Stimulated activated CD8-positive, alpha-beta memory T cell treated with anti-CD3 and anti-CD28 coated beads, Interleukin-4, amount 100 ng/mL, for 24 hours (primary cell): ENCODE measurements around the gene RXRG.
"Not testable (repeated sequence)": the region's sequence is repeated elsewhere in the genome, so short reads cannot be mapped to it uniquely, and the experiment has no call there.

Source experiments
- DNase-seq: peaks from one replicate; pipeline ENCODE4 v3.0.0-alpha.2; 2020; ENCODE audit warnings: low read depth

The RXRG gene

DNA sequence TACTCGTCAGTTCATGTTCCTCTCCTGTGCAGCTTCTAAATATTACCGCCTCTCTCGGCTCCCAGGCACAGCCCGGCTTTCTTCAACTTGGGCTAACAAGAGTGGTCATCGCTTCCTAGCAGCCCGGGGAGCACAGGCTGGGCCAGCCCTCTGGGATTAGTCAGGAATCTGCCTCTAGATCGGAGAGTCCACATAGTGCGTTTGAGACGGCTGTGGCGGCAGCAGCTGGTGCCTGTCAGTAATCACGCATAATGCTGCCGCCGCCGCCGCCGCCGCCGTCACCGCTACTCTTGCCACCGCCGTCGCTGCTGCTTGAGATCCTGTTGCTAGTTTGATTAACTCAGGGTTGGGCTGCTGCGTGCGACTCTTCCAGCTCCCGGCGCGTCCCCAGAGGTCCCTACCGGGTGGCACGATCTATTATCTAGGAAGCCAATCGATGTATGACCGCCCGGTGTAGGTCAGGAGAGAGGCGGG is at the start of gene RXRG:
RXRG (minus strand) TSS at position 230 of the 474 bp plus-strand sequence. CDS start 233 bp downstream, outside the sequence.
- DNase-seq: peak; percentile 1

DNA sequence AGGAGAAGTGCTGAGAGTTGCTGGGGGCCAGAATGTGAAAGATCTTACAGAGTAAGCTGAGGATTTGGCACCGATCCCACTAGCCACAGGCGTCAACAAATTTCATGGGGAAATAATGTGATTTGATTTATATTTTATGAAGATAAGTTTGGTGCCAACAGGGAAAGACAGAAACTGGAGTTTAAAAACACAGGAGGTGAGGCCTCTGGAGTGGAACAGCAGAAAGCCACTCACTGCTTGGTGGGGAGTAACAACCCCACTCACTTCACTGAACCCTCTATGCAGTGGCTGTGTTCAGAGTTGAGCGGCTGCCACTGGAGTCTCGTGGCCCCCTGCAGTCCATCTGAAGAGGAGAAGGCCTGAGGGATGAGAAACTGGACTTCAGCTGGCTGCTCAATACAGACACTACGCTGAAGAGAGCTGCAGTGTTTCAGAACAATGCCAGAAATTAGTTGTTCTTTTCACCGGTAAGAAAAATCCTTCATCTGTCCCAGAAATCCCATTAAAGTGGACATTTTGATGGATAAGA is 48.0 kb upstream of the RXRG start:
- no peak for DNase-seq

DNA sequence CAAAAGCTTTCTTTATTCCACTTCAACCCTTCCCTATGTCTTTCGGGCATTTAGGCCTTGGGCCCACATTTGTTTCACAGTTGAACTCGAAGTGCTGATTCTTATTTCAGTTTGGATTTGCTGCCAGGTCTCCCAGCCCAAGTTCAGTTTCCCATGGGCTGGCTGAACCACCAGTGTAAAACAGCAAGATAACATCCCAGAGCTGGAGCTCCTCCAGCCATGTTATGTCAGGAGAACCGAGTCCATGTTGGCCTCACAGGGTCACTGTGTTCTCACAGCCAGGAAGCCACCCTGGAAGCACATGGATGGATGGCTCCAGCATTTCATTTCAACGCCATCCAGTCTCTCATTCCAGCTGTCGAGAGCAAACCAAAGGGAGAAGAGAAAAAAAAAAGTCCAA is 45.2 kb upstream of the RXRG start:
- no peak for DNase-seq

DNA sequence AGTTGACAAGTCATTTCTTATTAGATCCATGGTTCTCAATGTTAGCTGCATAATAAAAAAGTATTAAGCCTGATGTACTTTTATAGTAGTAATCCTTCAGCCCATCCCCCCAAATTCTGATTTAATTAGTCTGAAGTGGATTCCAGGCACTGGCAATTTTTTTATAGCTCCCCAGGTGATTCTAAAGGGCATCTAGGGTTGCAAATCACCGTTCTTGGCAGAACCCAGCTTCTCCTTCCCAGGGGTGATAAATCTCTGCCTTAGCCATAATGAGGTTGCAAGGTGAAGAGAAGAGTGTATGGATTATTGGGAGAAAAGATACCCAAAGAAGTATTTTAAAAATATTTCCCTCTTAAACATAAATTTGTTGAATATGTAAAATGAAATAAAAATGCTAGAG is 43.0 kb upstream of the RXRG start:
- DNase-seq: no peak

DNA sequence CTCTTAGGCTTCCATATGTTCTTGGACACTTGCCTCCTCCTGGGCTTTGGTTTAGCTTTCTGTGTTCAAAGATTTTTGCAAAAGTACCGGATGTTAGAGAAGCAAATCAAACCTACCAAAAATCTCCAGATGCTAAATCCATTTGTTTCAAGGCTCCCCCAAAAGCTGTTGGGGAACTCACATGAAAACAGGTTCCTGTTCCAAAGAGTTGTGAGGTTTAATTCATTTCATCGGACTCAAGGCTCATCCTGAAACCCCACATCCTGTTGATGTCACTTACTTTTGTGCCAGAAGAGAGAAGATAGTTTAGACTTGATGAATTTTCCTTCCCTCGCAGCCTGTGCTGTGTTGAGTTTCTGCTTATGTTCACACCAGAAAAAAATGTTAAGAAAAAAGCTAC is 41.7 kb upstream of the RXRG start:
- no peak for DNase-seq

DNA sequence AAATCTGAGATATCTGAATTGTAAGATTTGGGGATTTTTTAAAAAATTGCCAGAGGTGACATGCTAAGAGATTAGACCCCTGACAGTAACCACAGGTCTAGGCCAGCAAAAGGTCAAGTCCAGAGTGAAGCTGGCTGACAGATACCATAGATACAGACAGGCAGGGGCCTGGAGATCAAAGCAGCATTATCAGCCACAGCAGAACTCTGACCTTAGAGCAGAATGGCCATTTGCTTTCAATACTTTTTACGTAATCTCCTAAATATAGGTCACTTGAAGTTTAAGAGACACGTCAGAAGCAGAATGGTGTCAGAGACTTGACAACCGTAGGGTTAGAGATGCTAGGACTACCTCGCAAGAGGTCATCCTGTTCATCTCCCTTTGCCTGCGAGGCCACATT is 40.8 kb upstream of the RXRG start:
- DNase-seq: no peak

DNA sequence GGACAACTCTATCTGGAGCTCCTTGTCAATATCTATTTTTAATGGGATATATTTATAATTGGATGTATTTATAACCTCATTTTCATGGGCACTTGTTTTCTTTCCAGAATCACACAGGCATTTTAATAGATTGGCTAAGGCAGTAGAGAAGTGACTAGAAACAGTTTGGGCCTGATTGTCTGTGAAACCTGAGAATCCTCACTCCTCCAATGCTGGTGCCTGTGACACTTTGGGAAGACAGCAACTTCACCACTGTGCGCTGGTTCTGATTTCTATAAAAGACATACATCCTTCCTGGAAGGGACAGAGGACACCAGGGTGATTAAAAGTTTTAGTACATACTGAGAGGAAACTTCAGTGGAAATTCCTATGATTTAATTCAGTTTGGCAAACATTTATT is 39.6 kb upstream of the RXRG start:
- DNase-seq: no peak

DNA sequence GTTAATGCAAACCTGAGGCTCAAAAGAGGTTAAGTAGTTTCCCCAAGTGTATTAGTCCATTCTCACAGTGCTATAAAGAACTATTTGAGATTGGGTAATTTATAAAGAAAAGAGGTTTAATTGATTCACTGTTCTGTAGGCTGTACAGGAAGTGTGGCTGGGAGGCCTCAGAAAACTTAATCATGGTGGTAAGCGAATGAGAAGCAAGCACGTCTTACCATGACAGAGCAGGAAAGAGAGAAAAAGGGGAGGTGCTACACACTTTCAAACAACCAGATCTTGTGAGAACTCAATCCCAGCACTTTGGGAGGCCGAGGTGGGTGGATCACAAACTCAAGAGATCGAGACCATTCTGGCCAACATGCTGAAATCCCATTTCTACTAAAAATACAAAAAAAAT is 38.5 kb upstream of the RXRG start:
- DNase-seq: no peak

DNA sequence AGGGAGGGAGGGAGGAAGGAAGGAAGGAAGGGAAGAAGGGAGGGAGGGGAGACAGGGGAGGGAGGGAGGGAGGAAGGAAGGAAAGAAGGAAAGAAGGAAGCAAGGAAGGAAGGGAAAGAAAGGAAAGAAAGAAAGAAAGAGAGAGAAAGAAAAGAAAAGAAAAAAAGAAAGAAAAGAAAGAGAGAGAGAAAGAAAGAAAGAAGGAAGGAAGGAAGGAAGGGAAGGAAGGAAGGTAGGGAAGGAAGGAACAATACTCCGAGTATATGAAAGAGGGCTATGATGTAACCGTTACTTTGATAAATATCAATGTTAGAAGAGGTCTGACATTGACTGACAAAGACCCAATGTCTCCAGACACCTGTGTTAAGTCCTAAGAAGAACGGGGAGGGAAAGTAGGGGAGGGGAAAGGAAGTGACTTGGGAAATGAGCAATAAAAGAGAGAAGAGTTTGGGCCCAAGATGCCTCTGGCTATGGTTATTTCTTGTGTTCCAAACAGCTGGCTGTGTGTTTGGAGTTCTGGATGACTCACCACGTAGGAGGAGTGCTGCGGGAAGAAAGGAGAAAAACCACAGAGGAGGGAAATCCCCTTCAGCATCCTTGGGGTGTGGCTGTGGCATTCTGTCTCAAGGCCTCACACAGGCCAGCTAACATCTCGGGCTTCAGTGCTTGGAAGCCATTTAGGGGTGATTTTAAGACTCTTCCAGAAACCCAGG is 37.0 kb upstream of the RXRG start:
- DNase-seq: no peak

DNA sequence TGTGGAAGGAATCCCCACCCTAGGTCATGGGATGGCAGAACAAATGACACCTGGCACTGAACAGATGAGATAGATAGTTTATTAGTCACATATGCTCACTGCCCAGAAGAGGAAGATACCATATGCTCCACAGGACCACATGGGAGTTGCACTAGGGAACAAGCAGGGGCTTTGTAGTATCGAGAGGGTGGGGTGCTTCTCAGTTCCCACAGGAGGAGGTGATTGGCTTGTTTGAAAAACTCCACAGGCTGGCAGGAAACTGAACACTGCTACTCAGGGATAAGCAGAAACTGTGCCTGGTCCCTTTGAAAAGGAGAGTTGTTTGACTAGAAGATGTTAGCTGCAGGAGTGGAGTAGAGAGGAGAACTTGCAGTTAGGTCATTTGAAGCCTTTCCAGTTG is 31.9 kb upstream of the RXRG start:
- DNase-seq: no peak

DNA sequence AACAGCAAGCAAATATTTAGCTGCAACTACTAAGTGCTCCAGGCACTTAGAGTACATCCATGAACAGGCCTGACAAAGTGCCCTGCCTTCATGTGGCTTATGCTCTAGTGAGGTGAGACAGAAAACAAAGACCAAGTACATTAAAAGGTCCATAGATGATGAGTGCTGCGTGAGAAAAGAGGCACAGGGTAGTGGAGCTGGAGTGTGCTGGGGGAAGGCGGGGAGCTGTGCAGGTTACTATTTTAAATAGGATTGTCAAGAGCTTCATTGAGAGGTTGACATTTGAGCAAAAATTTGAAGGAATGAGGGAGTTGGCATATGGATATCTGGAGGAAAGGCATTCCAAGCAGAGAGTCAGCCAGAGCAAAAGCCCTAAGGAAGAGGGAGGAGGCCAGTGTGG is 29.3 kb upstream of the RXRG start:
- DNase-seq: no peak

DNA sequence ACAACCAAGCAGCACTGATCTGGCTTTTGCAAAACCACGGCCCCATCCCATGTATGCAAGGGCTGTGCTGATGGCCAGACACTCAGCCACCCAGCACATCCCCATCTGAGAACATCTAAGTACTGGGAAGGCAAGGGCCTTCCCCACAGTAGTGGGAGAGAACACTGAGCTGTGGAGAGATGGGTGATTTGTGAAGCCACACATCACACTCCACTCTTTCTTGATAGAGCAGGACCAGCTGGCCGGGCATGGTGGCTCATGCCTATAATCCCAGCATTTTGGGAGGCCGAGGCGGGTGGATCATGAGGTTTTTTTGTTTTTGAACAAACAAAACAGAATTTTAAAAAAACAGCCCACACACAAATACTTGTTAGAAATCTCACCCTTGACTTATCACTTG is 28.2 kb upstream of the RXRG start:
- DNase-seq: no peak

DNA sequence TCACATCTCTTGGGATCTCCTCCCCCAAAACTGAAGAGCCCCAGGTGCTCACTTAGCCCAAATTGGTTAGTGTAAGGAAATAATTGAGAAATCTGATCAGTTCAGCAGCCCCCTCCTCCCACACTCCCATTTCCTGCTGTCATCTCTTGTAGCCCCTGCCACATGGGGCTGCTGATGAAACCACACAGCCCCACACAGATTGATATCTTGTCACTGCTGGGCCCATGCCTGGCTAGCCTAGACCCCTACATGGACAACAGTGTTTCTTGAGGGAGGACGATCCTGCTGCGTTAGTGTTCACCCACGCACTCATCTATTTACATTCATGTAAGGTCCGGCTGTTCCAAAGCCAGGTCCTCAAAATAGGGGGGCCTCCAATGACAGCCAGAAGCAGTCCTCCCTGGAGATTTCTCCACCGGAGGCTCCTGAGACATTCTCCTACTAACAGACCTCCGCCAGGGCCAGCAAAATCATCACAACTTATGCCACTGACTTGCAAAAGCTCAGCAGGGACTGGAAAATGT is 23.9 kb upstream of the RXRG start:
- DNase-seq: no peak

DNA sequence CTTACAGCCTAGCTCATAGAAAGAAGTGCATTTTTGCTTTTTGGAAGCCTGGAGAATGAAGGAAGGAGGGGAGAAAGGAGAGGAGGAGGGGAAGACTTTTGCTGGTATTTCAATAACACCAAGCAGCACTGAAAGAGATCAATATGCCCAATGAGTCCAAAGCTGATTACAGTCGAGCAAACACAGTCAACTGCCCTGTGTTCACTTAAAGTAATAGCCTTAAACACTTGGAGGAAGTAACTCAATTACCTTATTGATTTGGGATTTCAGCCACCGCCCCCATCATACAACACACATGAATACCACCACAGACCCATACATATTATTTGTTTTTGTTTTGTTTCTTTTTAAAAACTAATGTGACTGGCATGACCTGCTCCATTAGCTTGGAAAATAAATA is 23.3 kb upstream of the RXRG start:
- DNase-seq: no peak

DNA sequence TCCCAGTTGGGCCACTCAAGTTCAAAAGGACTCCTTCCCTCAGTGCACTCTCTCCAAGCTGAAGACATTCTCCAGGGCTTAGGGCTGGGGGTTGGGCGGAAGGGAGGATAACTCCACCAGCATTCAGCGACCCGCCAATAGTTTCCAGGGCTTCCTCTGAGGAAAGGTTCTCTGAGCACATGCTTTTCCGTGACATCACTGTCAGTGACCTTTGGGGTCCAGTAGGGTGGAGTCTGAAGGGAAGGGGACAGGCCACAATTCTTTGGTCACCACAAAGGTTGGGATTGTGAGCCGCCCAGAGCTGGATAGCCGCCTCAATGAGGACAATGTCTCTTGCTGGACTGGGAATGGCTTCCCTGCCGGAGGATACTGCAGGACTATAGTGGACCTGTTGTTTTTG is 22.8 kb upstream of the RXRG start:
- DNase-seq: no peak

DNA sequence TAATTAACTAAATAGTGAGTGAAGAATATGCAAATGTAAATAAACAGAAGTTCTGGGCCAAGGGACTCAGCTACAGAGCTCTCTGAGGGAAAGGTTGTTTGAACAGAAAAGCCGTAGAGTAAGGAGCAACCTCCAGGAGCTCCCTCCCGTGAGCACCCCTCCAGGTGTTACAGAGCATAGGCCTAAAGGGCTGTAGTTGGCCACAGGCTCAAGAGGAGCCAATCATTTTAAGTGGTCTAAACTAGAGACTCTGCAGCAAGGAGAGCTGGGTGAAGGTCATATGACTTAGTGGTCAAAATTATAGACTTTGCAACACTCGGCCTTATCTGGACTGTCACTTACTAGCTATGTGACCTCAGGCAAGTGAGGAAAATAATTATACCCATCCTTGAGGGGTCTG is 19.1 kb upstream of the RXRG start:
- no peak for DNase-seq

DNA sequence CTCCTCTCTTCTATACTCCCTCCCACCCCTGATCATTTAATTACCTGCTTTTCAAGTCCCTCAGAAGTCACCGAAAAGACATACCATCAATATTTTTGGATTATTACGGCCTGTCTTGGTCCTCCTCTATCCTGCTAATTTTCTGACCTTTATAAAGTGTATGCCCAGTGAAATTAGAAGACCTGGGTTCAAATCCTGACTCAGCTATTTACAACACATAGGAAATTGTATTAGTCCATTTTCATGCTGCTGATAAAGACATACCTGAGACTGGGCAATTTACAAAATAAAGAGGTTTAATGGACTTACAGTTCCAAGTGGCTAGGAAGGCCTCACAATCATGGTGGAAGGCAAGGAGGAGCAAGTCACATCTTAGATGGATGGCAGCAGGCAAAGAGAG is 14.8 kb upstream of the RXRG start:
- not testable (repeated sequence) for DNase-seq

DNA sequence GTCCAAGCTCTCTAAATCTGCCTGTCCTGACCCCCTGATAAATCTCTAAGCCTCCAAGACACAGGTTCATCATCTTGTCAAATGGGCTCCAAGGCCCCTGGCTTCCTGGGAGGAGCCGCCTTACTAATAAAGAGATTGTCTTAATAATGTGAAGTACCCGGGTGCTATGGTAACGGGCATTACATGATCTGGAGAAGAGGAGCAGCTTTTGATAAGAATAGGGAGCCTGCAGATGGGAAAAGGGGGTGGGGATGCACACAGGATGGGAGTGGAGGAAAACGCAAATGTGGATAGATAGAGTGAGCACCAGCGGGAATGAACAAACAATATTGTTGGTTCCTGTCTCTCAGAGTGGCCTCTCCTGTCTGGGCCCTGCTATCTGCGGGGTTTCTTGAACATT is 11.9 kb upstream of the RXRG start:
- DNase-seq: no peak

DNA sequence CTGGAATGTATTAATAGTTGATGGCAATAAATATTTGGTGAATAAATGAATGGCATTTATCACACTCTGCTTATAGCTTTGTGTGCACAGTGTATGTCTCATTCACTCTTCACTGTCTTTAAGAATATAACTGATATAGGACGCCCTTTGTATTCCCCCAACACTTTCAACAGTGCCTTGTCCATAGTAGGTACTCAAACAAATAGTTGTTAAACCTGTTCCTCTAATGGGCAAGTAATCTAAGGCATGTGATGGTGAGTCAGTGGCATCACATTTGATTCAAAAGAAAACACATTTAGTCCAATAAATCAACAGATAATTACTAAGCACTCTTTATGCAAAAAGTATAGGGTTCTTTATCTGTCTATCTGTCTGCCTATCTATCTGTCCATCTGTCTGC is 11.2 kb upstream of the RXRG start:
- no peak for DNase-seq

DNA sequence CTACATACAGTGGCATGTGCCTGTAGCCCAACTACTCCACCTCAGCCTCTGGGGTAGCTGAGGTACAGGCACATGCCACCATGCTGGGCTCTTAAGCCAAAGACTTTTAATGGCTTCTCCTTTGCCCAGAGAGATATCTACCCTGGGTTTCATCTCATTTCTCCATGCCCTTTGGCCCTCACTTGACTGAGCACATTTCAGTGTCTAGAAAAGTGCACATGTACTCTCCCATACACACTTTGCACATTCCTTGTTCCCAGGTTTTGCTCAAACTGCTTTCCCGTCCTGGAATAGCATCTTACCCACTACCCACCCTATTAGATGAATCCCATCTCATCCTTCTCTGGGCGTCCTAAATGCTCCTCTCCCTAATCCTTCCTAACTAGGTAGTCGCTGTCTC is 10.2 kb upstream of the RXRG start:
- no peak for DNase-seq

DNA sequence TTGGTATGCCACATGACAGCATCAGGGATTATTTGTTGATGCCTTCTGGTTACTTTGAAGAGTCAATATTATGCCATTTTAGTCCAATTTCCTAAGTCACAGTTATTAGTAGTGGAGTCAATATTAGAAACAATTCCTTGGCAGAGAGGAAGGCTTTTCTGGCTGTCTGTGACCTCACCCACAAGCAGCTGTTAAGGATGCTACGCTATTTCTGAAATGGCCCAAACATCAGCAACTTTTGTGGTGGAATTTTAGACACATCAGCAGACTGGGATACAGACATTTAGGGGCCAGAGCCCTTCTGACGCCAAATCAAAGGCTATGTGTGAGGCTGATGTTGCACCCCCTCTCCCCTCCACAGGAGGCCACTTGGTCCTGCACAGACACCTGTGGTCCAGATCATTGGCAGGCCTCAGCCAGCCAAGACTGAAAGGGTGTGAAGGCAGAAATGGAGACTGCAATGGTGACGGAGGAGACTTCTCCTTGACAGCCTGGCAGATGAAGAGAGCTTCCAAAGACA is 9.2 kb upstream of the RXRG start:
- DNase-seq: no peak

DNA sequence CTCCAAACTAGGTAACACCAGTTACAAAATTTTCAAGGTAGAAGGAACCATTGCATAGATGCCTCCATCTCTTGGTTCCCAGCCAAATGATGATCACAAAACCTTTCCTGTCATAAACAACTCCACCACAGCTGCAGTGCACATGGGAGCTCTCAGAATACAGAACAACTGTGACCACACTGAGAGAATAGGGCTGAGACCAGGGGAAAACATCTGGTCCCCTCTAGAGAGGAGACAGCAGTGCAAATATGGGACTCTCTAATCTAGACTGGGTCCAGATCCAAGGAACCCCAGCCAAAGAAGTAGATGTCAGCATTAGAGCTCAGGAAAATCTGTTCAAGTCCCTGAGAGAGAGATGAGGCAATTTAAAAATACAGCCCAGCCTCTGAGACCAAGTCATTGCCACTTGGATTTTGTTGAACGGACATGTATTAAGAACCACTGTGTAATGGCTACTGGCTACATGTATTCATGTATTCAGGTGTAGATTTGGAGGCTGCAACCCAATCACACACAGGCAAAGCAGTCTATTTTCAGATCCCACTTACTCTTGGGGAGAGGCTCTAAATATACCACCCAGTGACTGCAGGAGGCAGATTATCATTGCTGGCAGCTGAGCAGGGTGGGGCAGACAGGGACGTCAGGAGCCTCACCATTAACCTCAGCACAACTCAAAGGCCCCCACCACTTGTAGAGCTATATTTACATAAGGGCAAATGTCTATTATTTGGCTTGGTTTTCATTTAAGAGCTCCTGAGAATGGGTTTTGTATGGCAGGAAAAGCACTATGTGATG is 7.6 kb upstream of the RXRG start:
- DNase-seq: no peak

DNA sequence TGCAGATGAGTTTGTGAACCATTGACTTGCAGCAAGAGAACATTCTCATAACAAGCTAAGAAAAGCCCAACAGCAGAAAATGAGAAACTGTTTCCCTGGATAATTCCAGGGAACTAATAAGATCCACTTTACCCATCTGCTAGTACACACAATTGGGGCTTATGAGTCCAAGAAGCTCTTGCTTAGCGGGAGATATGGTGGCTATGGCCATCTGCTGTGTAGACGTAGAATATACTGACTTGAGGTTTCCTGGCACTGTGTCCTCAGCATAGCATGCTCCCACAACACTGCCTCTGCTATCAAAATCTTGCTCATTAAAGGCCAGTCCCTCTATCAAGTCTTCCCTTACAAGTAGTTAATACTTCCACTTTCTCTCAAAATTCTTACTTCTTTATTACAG is 6.8 kb upstream of the RXRG start:
- no peak for DNase-seq
